ENCODE results near the gene MYB.

Gene MYB

DNA sequence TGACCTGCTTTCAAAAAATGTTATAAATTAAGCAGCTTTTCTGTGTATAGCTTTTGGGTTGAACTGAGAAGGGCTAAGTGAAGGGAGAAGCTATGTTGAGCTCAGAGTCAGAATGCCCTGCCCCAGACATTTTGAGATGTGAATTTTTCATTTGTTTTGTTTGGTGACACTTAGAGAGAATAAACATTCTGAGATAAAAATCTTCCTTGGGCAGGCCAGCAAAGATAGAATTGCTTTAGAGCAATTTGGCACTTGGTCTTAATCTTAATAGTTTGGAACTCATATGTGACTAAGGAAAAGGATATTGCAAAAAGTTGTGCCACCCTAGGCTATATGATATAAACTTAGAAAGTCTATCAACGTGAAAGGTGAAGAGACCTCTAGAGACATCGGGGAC is 30.2 kb downstream of the MYB start:
- Histone ChIP-seq H3K36me3 (ENCODE audit: insufficient read depth) (peaks cover 8% of the 10 kb centered on the region; the same call in 1 of the 2 replicates), H3K9ac (no peak overlapping the region), H3K27me3 (ENCODE audit: insufficient read depth, low read depth) (no peaks in the 10 kb centered on the region), H3K27ac (no peak overlapping the region), H2AFZ (ENCODE audit: low read depth) (no peak overlapping the region), H3K79me2 (ENCODE audit: insufficient read depth, low read depth) (no peaks in the 10 kb centered on the region), H3K4me2 (no peak overlapping the region), H3K4me3 (IDR thresholded peaks at IDR 0.05; ENCODE audit: insufficient read depth, low read depth, low read length) (no peak overlapping the region), H4K20me1 (ENCODE audit: insufficient read depth) (no peaks in the 10 kb centered on the region; the same call in 1 of the 2 replicates), H3K4me1 (ENCODE audit: low read depth, poor library complexity, severe bottlenecking) (no peaks in the 10 kb centered on the region)
- no peak for TF ChIP-seq CTCF (conservative IDR thresholded peaks at IDR 0.05; ENCODE audit: low read depth, low read length)

- Histone ChIP-seq H3K27ac (no peak overlapping the region), H3K4me2 (no peak overlapping the region), H3K4me1 (ENCODE audit: low read depth, poor library complexity, severe bottlenecking) (no peaks in the 10 kb centered on the region), H3K4me3 (IDR thresholded peaks at IDR 0.05; ENCODE audit: insufficient read depth, low read depth, low read length) (no peak overlapping the region), H2AFZ (ENCODE audit: low read depth) (no peak overlapping the region), H3K9ac (no peak overlapping the region), H3K36me3 (ENCODE audit: insufficient read depth) (peaks cover 8% of the 10 kb centered on the region; the same call in 1 of the 2 replicates), H3K27me3 (ENCODE audit: insufficient read depth, low read depth) (no peaks in the 10 kb centered on the region), H4K20me1 (ENCODE audit: insufficient read depth) (no peaks in the 10 kb centered on the region), H3K79me2 (ENCODE audit: insufficient read depth, low read depth) (no peaks in the 10 kb centered on the region)
- TF ChIP-seq CTCF (conservative IDR thresholded peaks at IDR 0.05; ENCODE audit: low read depth, low read length) = no peak
Measured at GRCh38 chr6:135212020-135212806, 31.1 kb downstream of the MYB start.

- H3K27ac ChIP-seq = no peak overlapping the region
Measured at GRCh38 chr6:135212935-135213334, 31.8 kb downstream of the MYB start.

DNA sequence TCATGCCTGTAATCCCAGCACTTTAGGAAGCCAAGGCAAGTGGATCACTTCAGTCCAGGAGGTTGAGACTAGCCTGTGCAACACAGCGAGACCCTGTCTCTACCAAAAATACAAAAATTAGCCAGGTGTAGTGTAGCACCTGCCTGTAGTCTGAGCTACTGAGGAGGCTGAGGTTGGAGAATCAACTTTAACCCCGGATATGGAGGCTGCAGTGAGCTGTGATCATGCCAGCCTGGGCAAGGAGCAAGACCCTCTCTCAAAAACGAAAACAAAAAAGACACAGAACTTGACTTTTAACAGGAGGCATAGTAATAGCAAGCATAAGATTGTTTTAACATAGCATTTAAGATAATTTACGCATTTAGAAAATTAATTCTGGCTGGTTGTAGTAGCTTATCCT is 32.5 kb downstream of the MYB start:
- Histone ChIP-seq H3K4me2 (no peak overlapping the region), H3K27me3 (ENCODE audit: insufficient read depth, low read depth) (no peaks in the 10 kb centered on the region), H3K9ac (no peak overlapping the region), H2AFZ (ENCODE audit: low read depth) (no peak overlapping the region), H3K79me2 (ENCODE audit: insufficient read depth, low read depth) (no peaks in the 10 kb centered on the region), H3K4me3 (IDR thresholded peaks at IDR 0.05; ENCODE audit: insufficient read depth, low read depth, low read length) (no peak overlapping the region), H4K20me1 (ENCODE audit: insufficient read depth) (no peaks in the 10 kb centered on the region), H3K36me3 (ENCODE audit: insufficient read depth) (peaks cover 14% of the 10 kb centered on the region; the same call in 1 of the 2 replicates), H3K27ac (no peak overlapping the region), H3K4me1 (ENCODE audit: low read depth, poor library complexity, severe bottlenecking) (no peaks in the 10 kb centered on the region)
- TF ChIP-seq CTCF (conservative IDR thresholded peaks at IDR 0.05; ENCODE audit: low read depth, low read length) = no peak

More at GRCh38 chr6:135212935-135213334, 31.8 kb downstream of the MYB start:
- Histone ChIP-seq H2AFZ (ENCODE audit: low read depth) (no peak overlapping the region), H3K9ac (no peak overlapping the region), H3K4me2 (no peak overlapping the region), H3K4me3 (IDR thresholded peaks at IDR 0.05; ENCODE audit: insufficient read depth, low read depth, low read length) (no peak overlapping the region), H3K36me3 (ENCODE audit: insufficient read depth) (peaks cover 13% of the 10 kb centered on the region; the same call in 1 of the 2 replicates), H3K4me1 (ENCODE audit: low read depth, poor library complexity, severe bottlenecking) (no peaks in the 10 kb centered on the region), H4K20me1 (ENCODE audit: insufficient read depth) (no peaks in the 10 kb centered on the region), H3K27me3 (ENCODE audit: insufficient read depth, low read depth) (no peaks in the 10 kb centered on the region), H3K79me2 (ENCODE audit: insufficient read depth, low read depth) (no peaks in the 10 kb centered on the region)
- TF ChIP-seq CTCF (conservative IDR thresholded peaks at IDR 0.05; ENCODE audit: low read depth, low read length) = no peak

Data from KMS-11 (cell line).